Gastrocnemius medialis (tissue), 4 donors: ENCODE results near the gene ALMS1.

ENCODE experiments used
- CTCF ChIP-seq, 5 experiments: fragments of 450-650 bp in 3 of 5; fragments of 200-600 bp in 2 of 5; sonication (generic) in 2 of 5; IDR thresholded peaks in 4 of 5; conservative IDR thresholded peaks in 1 of 5; 1 replicate in 4 of 5; 2 replicates in 1 of 5; pipeline ENCODE4 v1.5.1; 2016 to 2019; ENCODE audit warnings: antibody characterized with exemption in 5 of 5, mild to moderate bottlenecking in 3 of 5, moderate library complexity in 3 of 5
- POLR2A ChIP-seq, 2 donors: fragments of 450-650 bp; IDR thresholded peaks; one replicate each; pipeline ENCODE4 v1.6.1; 2017; ENCODE audit warnings: antibody characterized with exemption in 2 of 2, mild to moderate bottlenecking in 2 of 2, moderate library complexity in 2 of 2

- TF ChIP-seq CTCF (IDR thresholded peaks at IDR 0.05 in 4 of 5, conservative IDR thresholded peaks at IDR 0.05 in 1 of 5) (no peak), POLR2A (IDR thresholded peaks at IDR 0.05) (no peak)
These were observed 63.8 kb downstream of the ALMS1 start for GRCh38 chr2:73449404-73449803.
